MM.1S (cell line): ENCODE measurements around the gene NOL4L.

Experiments
- DNase-seq: peaks from one replicate; pipeline ENCODE4 v3.0.0-alpha.2; 2015
- H2AFZ ChIP-seq: fragments of 300-600 bp; sonication (generic); 2 replicates; pipeline ENCODE4 v1.6.0; 2016; ENCODE audit warnings: antibody characterized with exemption, low read length
- H3F3A ChIP-seq: fragments of 300-600 bp; sonication (generic); 2 replicates; pipeline ENCODE4 v1.6.1; 2016; ENCODE audit warnings: mild to moderate bottlenecking, antibody characterized with exemption, low read length, moderate library complexity, mixed read lengths; ENCODE audit not compliant: insufficient read depth
- H3K27ac ChIP-seq: fragments of 300-600 bp; sonication (generic); 2 replicates; pipeline ENCODE4 v1.5.1; 2016; ENCODE audit warnings: mild to moderate bottlenecking, low read length
- H3K27me3 ChIP-seq: fragments of 300-600 bp; sonication (generic); replicated peaks from 2 replicates; pipeline ENCODE4 v1.6.0; 2016; ENCODE audit warnings: low read length; ENCODE audit not compliant: insufficient read depth
- H3K36me3 ChIP-seq: fragments of 300-600 bp; sonication (generic); replicated peaks from 2 replicates; pipeline ENCODE4 v1.6.1; 2016; ENCODE audit warnings: mild to moderate bottlenecking, low read length, mixed read lengths; ENCODE audit not compliant: insufficient read depth
- H3K4me1 ChIP-seq: fragments of 300-600 bp; sonication (generic); 2 replicates; pipeline ENCODE4 v1.6.1; 2016; ENCODE audit warnings: low read length, mixed read lengths
- H3K4me2 ChIP-seq: fragments of 300-600 bp; sonication (generic); 2 replicates; pipeline ENCODE4 v1.6.0; 2016; ENCODE audit warnings: low read depth, low read length
- H3K4me3 ChIP-seq: fragments of 300-600 bp; sonication (generic); 2 replicates; pipeline ENCODE4 v1.5.1; 2016; ENCODE audit warnings: low read length, mixed read lengths
- H3K79me2 ChIP-seq: fragments of 300-600 bp; sonication (generic); 2 replicates; pipeline ENCODE4 v1.6.1; 2016; ENCODE audit warnings: mixed run types, low read length, mixed read lengths
- H3K9ac ChIP-seq: fragments of 300-600 bp; sonication (generic); 2 replicates; pipeline ENCODE4 v1.6.1; 2016; ENCODE audit warnings: low read length, mixed read lengths
- H3K9me2 ChIP-seq: fragments of 300-600 bp; sonication (generic); replicated peaks from 2 replicates; pipeline ENCODE4 v1.6.1; 2016; ENCODE audit warnings: mild to moderate bottlenecking, low read length, mixed read lengths; ENCODE audit not compliant: insufficient read depth
- H3K9me3 ChIP-seq: fragments of 300-600 bp; sonication (generic); replicated peaks from 2 replicates; pipeline ENCODE4 v1.6.1; 2016; ENCODE audit warnings: mild to moderate bottlenecking, low read length, mixed read lengths; ENCODE audit not compliant: insufficient read depth
- H4K20me1 ChIP-seq: fragments of 300-600 bp; sonication (generic); 2 replicates; pipeline ENCODE4 v1.6.1; 2016; ENCODE audit warnings: mild to moderate bottlenecking, low read length, moderate library complexity, mixed read lengths; ENCODE audit not compliant: insufficient read depth
- CTCF ChIP-seq: fragments of 300-600 bp; sonication (generic); IDR thresholded peaks from 2 replicates; pipeline ENCODE4 v1.5.1; 2016; ENCODE audit warnings: antibody characterized with exemption, low read length, mixed read lengths
- EZH2 ChIP-seq: fragments of 300-600 bp; sonication (generic); optimal IDR thresholded peaks from 2 replicates; pipeline ENCODE3; 2017; ENCODE audit warnings: low read depth, mild to moderate bottlenecking, antibody characterized with exemption, low read length, mixed read lengths
- EZH2phosphoT487 ChIP-seq: fragments of 300-600 bp; sonication (generic); IDR thresholded peaks from 2 replicates; pipeline ENCODE4 v1.6.1; 2018; ENCODE audit warnings: antibody characterized with exemption, low read length

Gene NOL4L

GRCh38 chr20:32569018-32569379 lies 16.1 kb downstream of the NOL4L start:
- no peaks in the 10 kb centered on the region for H3K36me3 ChIP-seq
- H3F3A ChIP-seq: no peaks in the 10 kb centered on the region
- no peak for DNase-seq
- no peaks in the 10 kb centered on the region for H3K9me3 ChIP-seq
- H3K4me3 ChIP-seq: no peak overlapping the region
- H3K27ac ChIP-seq: no peak overlapping the region
- no peaks in the 10 kb centered on the region for H3K79me2 ChIP-seq
- H2AFZ ChIP-seq: no peak overlapping the region
- no peak for TF ChIP-seq EZH2phosphoT487
- TF ChIP-seq EZH2: no peak
- no peak for TF ChIP-seq CTCF
- no peak overlapping the region for H3K9ac ChIP-seq
- peaks cover 2% of the 10 kb centered on the region; the same call in 1 of the 2 replicates for H3K27me3 ChIP-seq
- no peaks in the 10 kb centered on the region for H3K4me1 ChIP-seq
- H3K4me2 ChIP-seq: no peak overlapping the region
- no peaks in the 10 kb centered on the region for H3K9me2 ChIP-seq
- H4K20me1 ChIP-seq: no peaks in the 10 kb centered on the region

- no peaks in the 10 kb centered on the region for H3F3A ChIP-seq
- H3K9me3 ChIP-seq: no peaks in the 10 kb centered on the region
- no peak overlapping the region for H3K9ac ChIP-seq
- TF ChIP-seq EZH2phosphoT487 (no peak), EZH2 (no peak), CTCF (no peak)
- H3K4me1 ChIP-seq: no peaks in the 10 kb centered on the region
- no peak for DNase-seq
- peaks cover 2% of the 10 kb centered on the region; the same call in 1 of the 2 replicates for H3K27me3 ChIP-seq
- no peak overlapping the region for H3K4me2 ChIP-seq
- no peaks in the 10 kb centered on the region for H4K20me1 ChIP-seq
- no peaks in the 10 kb centered on the region for H3K9me2 ChIP-seq
- no peaks in the 10 kb centered on the region for H3K79me2 ChIP-seq
- H2AFZ ChIP-seq: no peak overlapping the region
- H3K36me3 ChIP-seq: no peaks in the 10 kb centered on the region
- H3K27ac ChIP-seq: no peak overlapping the region
- H3K4me3 ChIP-seq: no peak overlapping the region
These were observed 17.6 kb downstream of the NOL4L start for GRCh38 chr20:32567384-32568178.

- no peak for DNase-seq
- Histone ChIP-seq H3K79me2 (no peaks in the 10 kb centered on the region), H3F3A (no peaks in the 10 kb centered on the region), H3K36me3 (no peaks in the 10 kb centered on the region), H3K4me1 (no peaks in the 10 kb centered on the region), H3K27me3 (peaks cover 2% of the 10 kb centered on the region; the same call in 1 of the 2 replicates), H2AFZ (no peak overlapping the region), H4K20me1 (no peaks in the 10 kb centered on the region), H3K9me3 (no peaks in the 10 kb centered on the region), H3K9me2 (no peaks in the 10 kb centered on the region), H3K4me3 (no peak overlapping the region), H3K27ac (no peak overlapping the region), H3K4me2 (no peak overlapping the region), H3K9ac (no peak overlapping the region)
- no peak for TF ChIP-seq EZH2phosphoT487
- TF ChIP-seq EZH2: no peak
- no peak for TF ChIP-seq CTCF
These were observed 18.5 kb downstream of the NOL4L start for GRCh38 chr20:32566379-32567374.
